ENCODE measurements around the gene GABARAP. TPM values are rescaled to one million over a fixed set of nuclear protein-coding genes. Genes with fewer than 3 reads are reported as not detected.

GABARAP gene
- total and polyA plus RNA-seq, 2 of the 8 experiments (the other 6 are each of a cell fraction or from before 2014, with no cell fraction given), result 252 to 581 TPM

GRCh38 chr17:7222972-7223292 lies 19.3 kb downstream of the GABARAP start:
- Histone ChIP-seq H2BK12ac (ENCODE audit: low read depth, low read length) (no peak overlapping the region), H3K9me3 (ENCODE audit: insufficient read depth in 2 of 2, low read depth in 1 of 2, low read length in 1 of 2) (no peaks in the 10 kb centered on the region), H3K27me3 (replicated peaks in 1 of 4; ENCODE audit: control insufficient read depth in 3 of 4, extremely low read depth in 1 of 4, insufficient read depth in 3 of 4, low read length in 3 of 4) (no peaks in the 10 kb centered on the region), H2AK5ac (ENCODE audit: low read depth, low read length) (no peak overlapping the region), H3K79me1 (ENCODE audit: low read depth, low read length) (no peaks in the 10 kb centered on the region), H2AFZ (ENCODE audit: low read length) (no peak overlapping the region), H3K56ac (replicated peaks; ENCODE audit: insufficient read length, low read depth, low read length) (no peak overlapping the region), H2BK20ac (ENCODE audit: low read length) (no peak overlapping the region), H4K91ac (replicated peaks; ENCODE audit: insufficient read length, low read length) (no peak overlapping the region), H3K4me1 (replicated peaks in 1 of 4; ENCODE audit: control insufficient read depth in 3 of 4, insufficient read depth in 4 of 4, low read length in 3 of 4) (peaks cover 3 to 16% (median 11%) of the 10 kb centered on the region in 4 experiments; a peak in 6 of 7 replicates), H4K5ac (ENCODE audit: insufficient read length, low read depth, low read length) (no peak overlapping the region), H2BK5ac (ENCODE audit: low read depth, low read length) (no peak overlapping the region), H4K20me1 (replicated peaks in 1 of 2; ENCODE audit: control insufficient read depth in 1 of 2, insufficient read depth in 2 of 2, low read length in 2 of 2) (peaks cover 14 to 34% of the 10 kb centered on the region in 2 experiments), H4K8ac (ENCODE audit: extremely low read depth, insufficient read depth, low read length) (no peak overlapping the region), H2BK120ac (replicated peaks; ENCODE audit: low read depth, low read length) (no peak overlapping the region), H3K79me2 (ENCODE audit: control insufficient read depth in 1 of 2, insufficient read depth in 2 of 2, low read length in 2 of 2) (no peaks in the 10 kb centered on the region), H3K4me2 (ENCODE audit: insufficient read depth in 1 of 2, low read depth in 2 of 2, low read length in 2 of 2) (no peak overlapping the region), H3K14ac (ENCODE audit: insufficient read length) (no peak overlapping the region), H3K23me2 (ENCODE audit: low read depth, low read length) (peaks cover 5% of the 10 kb centered on the region; the same call in 1 of the 2 replicates), H3K9ac (replicated peaks in 1 of 4; ENCODE audit: extremely low read depth in 1 of 4, low read depth in 3 of 4, low read length in 3 of 4) (no peak overlapping the region), H3K36me3 (ENCODE audit: control insufficient read depth in 2 of 4, insufficient read depth in 4 of 4, low read length in 3 of 4) (peaks cover 19 to 56% (median 46%) of the 10 kb centered on the region in 4 experiments), H3K4me3 (ENCODE audit: extremely low read depth in 1 of 4, insufficient read depth in 2 of 4, low read depth in 3 of 4, low read length in 4 of 4) (no peak overlapping the region), H3K18ac (ENCODE audit: extremely low read depth, low read length) (no peak overlapping the region), H3K27ac (ENCODE audit: low read depth, low read length) (no peak overlapping the region), H3K4ac (replicated peaks; ENCODE audit: insufficient read length, low read depth, low read length) (no peak overlapping the region), H2BK15ac (ENCODE audit: low read length) (no peak overlapping the region), H3K23ac (ENCODE audit: insufficient read length) (no peak overlapping the region)
- ChIA-PET CTCF (ENCODE audit: partially characterized antibody) (interaction anchor here (1.6 kb wide), 1 partner anchor 60 kb away, joined by 4 read pairs; no protein-coding TSS in a partner anchor), POLR2A (ENCODE audit: partially characterized antibody) (interaction anchor here (2.2 to 10.7 kb wide), 5 partner anchors 9 to 91 kb away, joined by 6 to 386 read pairs (median 29); partner anchors contain the start of genes CLDN7, CTDNEP1, DVL2 and ELP5)
- no peak for FAIRE-seq
- peak in 1 of 2 experiments; percentile 53; a peak in 2 of 3 replicates for TF ChIP-seq POLR2A (IDR thresholded peaks at IDR 0.05; ENCODE audit: control extremely low read depth in 1 of 2, low read depth in 2 of 2, low read length in 2 of 2)
- TF ChIP-seq YY1 (IDR thresholded peaks at IDR 0.05; ENCODE audit: low read depth, low read length), result no peak
- 85% methylated on average over 7 of the region's 7 CpGs; no CpG with 5 or more reads in 1 of the 2 experiments for WGBS, 2 experiments (ENCODE audit: extremely low coverage in 1 of 2, insufficient coverage in 1 of 2, insufficient read length in 1 of 2, insufficient replicate concordance in 2 of 2, low coverage in 1 of 2, low lambda C conversion rate in 2 of 2, missing lambda C conversion rate in 1 of 2)
- DNase-seq (ENCODE audit: low read depth in 1 of 2, low spot score in 2 of 2), result no peak
